ENCODE data around the gene CLIC6.

CLIC6 gene

DNA sequence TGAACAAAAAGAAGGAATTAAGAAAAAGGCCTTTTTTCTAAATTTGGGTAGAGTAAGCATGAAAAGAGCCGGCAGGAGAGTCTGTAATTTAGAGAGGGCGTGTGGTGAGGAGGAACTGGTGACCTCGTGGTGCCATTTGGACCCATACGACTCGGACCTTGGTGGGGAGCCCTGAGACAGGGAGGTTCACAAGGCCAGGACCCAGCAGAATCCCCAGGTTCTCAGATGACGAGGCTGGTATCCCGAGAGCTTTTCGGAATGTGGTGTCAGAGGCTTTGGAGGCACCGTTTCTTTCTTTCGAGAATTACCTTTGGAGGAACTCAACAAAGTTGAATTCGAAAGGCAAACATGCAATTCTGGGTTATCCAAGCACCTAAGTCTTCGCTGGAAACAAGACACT is 34.8 kb downstream of the CLIC6 start:
- Mint-ChIP-seq H3K9me3 (peaks cover 4% of the 10 kb centered on the region), H3K27me3 (ENCODE audit: low read depth) (peaks cover 24% of the 10 kb centered on the region), H3K4me3 (no peak overlapping the region), H3K36me3 (ENCODE audit: low read depth) (no peaks in the 10 kb centered on the region), H3K4me1 (peaks cover 28% of the 10 kb centered on the region), H3K27ac (peak overlapping the region in 1 of 3 experiments; percentile 83)
- TF ChIP-seq, protein P1, sequence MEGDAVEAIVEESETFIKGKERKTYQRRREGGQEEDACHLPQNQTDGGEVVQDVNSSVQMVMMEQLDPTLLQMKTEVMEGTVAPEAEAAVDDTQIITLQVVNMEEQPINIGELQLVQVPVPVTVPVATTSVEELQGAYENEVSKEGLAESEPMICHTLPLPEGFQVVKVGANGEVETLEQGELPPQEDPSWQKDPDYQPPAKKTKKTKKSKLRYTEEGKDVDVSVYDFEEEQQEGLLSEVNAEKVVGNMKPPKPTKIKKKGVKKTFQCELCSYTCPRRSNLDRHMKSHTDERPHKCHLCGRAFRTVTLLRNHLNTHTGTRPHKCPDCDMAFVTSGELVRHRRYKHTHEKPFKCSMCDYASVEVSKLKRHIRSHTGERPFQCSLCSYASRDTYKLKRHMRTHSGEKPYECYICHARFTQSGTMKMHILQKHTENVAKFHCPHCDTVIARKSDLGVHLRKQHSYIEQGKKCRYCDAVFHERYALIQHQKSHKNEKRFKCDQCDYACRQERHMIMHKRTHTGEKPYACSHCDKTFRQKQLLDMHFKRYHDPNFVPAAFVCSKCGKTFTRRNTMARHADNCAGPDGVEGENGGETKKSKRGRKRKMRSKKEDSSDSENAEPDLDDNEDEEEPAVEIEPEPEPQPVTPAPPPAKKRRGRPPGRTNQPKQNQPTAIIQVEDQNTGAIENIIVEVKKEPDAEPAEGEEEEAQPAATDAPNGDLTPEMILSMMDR (IDR thresholded peaks at IDR 0.05; ENCODE audit: unreplicated experiment in 3 of 3) = no peak

DNA sequence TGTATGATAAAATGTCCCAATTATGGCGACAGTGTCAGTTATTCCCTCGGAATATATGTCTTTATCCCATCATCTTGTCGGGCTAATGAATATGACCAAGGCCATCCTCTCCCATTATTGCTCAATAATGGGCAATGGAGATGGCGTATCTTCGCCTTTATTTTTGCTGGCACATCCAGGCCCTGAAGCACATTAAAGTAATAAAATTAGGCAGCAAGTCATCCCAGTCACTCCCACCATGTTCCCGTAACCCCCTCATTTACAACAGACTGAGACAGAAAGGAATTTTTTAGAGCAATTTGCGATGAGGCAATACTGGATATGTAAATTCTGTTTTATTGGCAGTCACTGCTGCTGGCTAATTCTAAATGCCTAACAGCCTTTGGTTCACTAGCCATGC is 35.3 kb downstream of the CLIC6 start:
- Mint-ChIP-seq H3K4me3 (no peak overlapping the region), H3K4me1 (peaks cover 28% of the 10 kb centered on the region), H3K27ac (peak overlapping the region; percentile 29 to 75 (median 72)), H3K27me3 (ENCODE audit: low read depth) (peaks cover 22% of the 10 kb centered on the region), H3K9me3 (peaks cover 4% of the 10 kb centered on the region), H3K36me3 (ENCODE audit: low read depth) (no peaks in the 10 kb centered on the region)
- TF ChIP-seq, protein P1 (IDR thresholded peaks at IDR 0.05; ENCODE audit: unreplicated experiment in 3 of 3) = no peak

DNA sequence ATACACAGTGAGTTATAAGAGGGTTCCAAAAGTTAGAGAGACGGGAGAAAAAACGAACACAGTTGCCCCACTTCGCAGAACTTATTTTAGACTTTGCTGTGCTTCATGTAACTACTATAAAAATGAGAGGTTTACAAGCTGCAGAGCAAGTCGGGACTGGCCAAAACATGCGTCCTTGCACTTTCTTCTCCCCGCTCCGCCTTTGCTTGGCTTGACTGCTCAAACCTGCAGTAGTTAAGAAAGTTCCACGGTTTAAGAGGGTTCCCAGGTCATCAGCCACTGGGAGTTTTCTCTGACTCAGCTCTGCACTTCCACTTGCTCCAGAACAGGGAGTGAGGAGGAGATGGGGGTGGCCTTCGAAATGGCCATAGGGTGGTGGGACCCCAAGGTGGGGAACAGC is 36.2 kb downstream of the CLIC6 start:
- peaks cover 27% of the 10 kb centered on the region for H3K27me3 Mint-ChIP-seq (ENCODE audit: low read depth)
- H3K36me3 Mint-ChIP-seq (ENCODE audit: low read depth) = no peaks in the 10 kb centered on the region
- peak overlapping the region; percentile 29 to 75 (median 72) for H3K27ac Mint-ChIP-seq
- peaks cover 28% of the 10 kb centered on the region for H3K4me1 Mint-ChIP-seq
- H3K4me3 Mint-ChIP-seq = peak overlapping the region in 1 of 3 experiments; percentile 65
- H3K9me3 Mint-ChIP-seq = no peaks in the 10 kb centered on the region
- TF ChIP-seq, protein P1 (IDR thresholded peaks at IDR 0.05; ENCODE audit: unreplicated experiment in 3 of 3) = no peak

DNA sequence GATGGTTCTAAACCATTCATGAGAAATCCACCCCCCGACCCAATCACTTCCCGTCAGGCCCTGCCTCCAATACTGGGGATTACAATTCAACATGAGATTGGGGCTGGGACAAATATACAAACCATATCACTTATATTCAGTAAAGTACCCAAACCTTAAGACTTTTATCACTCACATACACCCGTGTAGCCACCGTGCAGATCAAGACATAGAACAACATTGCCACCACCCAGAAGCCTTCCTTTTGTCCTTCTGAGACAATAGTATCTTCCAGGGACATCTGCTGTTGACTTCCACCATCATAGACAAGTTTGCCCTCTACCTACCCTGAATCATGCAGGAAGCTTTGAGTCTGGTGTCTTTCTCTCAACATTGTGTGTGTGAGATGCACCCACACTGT is 37.5 kb downstream of the CLIC6 start:
- Mint-ChIP-seq H3K4me3 (no peak overlapping the region), H3K36me3 (ENCODE audit: low read depth) (no peaks in the 10 kb centered on the region), H3K27ac (no peak overlapping the region), H3K27me3 (ENCODE audit: low read depth) (peaks cover 22% of the 10 kb centered on the region), H3K4me1 (peaks cover 28% of the 10 kb centered on the region), H3K9me3 (no peaks in the 10 kb centered on the region)
- TF ChIP-seq, protein P1 (IDR thresholded peaks at IDR 0.05; ENCODE audit: unreplicated experiment in 3 of 3) = no peak

DNA sequence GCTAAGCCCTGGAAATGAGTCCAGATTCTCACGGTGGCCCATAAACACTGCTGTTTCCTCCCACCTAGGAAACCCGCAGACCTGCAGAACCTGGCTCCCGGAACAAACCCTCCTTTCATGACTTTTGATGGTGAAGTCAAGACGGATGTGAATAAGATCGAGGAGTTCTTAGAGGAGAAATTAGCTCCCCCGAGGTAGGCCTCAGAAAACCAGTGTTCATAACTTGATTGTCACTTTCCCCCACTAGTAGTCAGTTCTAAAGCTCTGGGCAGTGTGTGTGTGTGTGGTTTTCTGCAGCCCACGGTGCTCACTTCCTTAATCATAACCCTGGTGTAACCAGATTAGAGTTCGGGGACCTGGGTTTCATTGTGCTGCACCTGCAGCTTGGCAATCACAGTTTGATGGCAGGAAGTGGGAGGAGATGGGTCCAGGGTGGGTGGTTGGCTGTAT is 39.1 kb downstream of the CLIC6 start:
- peaks cover 16% of the 10 kb centered on the region for H3K27me3 Mint-ChIP-seq (ENCODE audit: low read depth)
- H3K9me3 Mint-ChIP-seq = no peaks in the 10 kb centered on the region
- H3K4me3 Mint-ChIP-seq = no peak overlapping the region
- no peak overlapping the region for H3K27ac Mint-ChIP-seq
- TF ChIP-seq, protein P1 (IDR thresholded peaks at IDR 0.05; ENCODE audit: unreplicated experiment in 3 of 3) = no peak
- no peaks in the 10 kb centered on the region for H3K36me3 Mint-ChIP-seq (ENCODE audit: low read depth)
- peaks cover 25% of the 10 kb centered on the region for H3K4me1 Mint-ChIP-seq

DNA sequence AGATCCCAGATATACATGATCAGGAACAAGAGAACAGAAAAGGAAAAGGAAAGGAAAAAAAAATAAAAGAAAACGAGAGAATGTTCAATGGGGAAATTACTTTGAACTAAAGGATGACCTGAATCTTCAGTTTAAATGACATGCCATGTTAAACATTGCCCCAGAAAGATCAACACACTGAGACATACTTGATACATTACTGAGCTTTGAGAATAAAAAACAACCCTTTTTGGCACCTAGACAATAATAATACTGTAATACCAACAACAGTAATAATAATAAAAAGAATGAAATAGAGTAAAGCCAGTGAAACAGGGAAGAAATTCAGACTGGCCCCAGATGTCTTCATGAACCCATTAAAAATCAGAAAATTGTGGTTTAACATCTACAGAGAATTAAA is 44.8 kb downstream of the CLIC6 start:
- peaks cover 12% of the 10 kb centered on the region for H3K27me3 Mint-ChIP-seq (ENCODE audit: low read depth)

More for the DNA sequence above, 44.8 kb downstream of the CLIC6 start:
- Mint-ChIP-seq H3K9me3 (no peaks in the 10 kb centered on the region), H3K4me1 (peaks cover 4% of the 10 kb centered on the region), H3K36me3 (ENCODE audit: low read depth) (no peaks in the 10 kb centered on the region), H3K4me3 (no peak overlapping the region), H3K27ac (no peak overlapping the region)
- TF ChIP-seq, protein P1 (IDR thresholded peaks at IDR 0.05; ENCODE audit: unreplicated experiment in 3 of 3) = no peak
